WI38 (cell line): ENCODE results near the gene CCPG1.

Source experiments
- H3K4me3 ChIP-seq: 2 replicates; pipeline ENCODE4 v1.5.1; 2011; ENCODE audit warnings: low read depth, mild to moderate bottlenecking, control low read depth, low read length
- TF ChIP-seq, protein P1 (sequence below): IDR thresholded peaks from 2 replicates; pipeline ENCODE4 v1.5.1; 2012; ENCODE audit warnings: low read depth, mild to moderate bottlenecking, control low read depth, low read length

The CCPG1 gene

DNA sequence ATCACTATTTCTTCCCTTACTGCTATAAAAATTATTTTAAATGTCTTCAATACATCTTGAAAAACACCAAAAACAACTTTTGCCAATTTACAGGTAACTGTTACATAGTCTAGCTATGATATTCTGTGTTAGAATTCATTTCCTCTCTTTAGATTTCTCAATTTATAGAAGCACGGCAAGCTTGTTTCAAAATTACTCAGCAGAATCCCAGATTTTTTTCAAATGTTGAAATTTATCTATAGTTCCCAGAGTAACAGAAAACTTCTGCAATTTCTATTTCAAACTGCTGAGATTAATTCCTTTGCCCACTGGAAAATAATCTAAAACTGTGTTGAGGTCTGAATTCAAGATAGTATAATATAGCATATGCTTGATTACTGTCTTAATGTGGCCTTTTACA, 41.2 kb downstream of the CCPG1 start:
- TF ChIP-seq, protein P1, sequence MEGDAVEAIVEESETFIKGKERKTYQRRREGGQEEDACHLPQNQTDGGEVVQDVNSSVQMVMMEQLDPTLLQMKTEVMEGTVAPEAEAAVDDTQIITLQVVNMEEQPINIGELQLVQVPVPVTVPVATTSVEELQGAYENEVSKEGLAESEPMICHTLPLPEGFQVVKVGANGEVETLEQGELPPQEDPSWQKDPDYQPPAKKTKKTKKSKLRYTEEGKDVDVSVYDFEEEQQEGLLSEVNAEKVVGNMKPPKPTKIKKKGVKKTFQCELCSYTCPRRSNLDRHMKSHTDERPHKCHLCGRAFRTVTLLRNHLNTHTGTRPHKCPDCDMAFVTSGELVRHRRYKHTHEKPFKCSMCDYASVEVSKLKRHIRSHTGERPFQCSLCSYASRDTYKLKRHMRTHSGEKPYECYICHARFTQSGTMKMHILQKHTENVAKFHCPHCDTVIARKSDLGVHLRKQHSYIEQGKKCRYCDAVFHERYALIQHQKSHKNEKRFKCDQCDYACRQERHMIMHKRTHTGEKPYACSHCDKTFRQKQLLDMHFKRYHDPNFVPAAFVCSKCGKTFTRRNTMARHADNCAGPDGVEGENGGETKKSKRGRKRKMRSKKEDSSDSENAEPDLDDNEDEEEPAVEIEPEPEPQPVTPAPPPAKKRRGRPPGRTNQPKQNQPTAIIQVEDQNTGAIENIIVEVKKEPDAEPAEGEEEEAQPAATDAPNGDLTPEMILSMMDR = no peak
- no peak overlapping the region for H3K4me3 ChIP-seq

DNA sequence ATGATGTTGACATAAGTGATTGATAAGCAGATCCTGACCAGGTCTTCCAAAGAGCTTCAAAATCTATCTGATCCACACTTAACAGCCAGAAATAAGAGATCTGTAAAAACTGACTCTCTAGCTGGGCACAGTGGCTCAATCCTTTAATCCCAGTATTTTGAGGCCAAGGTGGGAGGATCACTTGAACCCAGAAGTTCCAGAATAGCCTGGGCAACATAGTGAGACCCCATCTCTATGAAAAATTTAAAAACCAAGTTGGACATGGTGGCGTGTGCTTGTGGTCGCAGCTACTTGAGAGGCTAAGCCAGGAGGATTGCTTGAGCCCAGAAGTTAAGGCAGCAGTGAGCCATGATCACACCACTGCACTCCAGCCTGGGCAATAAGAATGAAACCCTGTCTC, 45.5 kb downstream of the CCPG1 start:
- TF ChIP-seq, protein P1 = no peak
- H3K4me3 ChIP-seq = no peak overlapping the region

DNA sequence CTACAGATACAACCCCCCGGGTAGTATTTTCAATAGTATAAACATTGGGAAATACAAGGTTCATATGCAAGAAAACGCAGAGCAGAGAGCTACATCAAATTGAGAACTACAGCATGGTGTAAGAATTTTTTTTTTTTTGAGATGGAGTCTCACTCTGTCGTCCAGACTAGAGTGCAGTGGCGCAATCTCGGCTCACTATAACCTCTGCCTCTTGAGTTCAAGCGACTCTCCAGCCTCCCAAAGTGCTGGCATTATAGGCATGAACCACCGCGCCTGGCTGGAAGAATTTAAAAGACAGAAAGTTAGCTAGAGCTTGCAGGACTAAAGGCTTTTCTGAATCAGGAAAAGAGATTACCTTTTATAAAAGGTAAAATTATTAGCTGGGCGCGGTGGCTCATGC, 47.1 kb downstream of the CCPG1 start:
- TF ChIP-seq, protein P1 = no peak
- no peak overlapping the region for H3K4me3 ChIP-seq

DNA sequence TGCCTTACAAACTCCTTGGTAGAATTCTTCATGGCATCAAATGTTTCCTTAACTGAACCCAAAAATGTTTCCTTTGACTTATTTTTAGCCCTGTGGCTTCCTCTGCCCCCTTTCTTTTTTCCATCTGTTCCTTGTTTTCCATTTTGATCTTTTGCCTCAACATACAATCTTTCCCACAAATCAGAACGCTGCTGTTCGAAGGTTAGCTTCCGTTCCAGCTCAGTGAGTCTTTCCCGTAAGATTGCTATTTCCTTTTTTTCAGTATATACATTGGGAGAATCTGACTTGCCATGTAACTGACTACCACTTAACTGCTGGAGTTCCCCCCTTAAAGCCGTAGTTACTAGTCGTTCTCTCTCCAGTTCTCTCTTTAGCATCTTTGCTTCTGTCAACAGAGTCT, 47.9 kb downstream of the CCPG1 start:
- TF ChIP-seq, protein P1 = no peak
- H3K4me3 ChIP-seq = no peak overlapping the region

DNA sequence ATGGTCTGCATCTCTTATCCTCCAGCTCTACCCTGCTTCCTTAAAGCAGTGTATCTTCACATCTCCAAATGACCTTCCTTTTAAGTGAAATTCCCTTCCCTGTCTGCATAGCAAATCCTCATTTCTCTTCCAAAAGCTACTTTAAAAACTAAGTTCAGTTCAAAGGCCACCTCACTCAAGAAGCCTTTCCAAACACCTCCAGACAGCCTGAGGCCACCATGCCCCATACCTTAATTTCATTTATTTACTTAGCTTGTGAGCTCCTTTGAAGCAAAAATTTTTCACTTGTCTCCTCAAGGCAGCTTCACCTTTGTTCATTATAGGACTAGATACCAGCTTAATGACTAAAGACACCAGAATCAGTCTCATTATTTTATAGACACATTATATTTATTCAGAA, 49.7 kb downstream of the CCPG1 start:
- TF ChIP-seq, protein P1 = no peak
- H3K4me3 ChIP-seq = no peak overlapping the region

DNA sequence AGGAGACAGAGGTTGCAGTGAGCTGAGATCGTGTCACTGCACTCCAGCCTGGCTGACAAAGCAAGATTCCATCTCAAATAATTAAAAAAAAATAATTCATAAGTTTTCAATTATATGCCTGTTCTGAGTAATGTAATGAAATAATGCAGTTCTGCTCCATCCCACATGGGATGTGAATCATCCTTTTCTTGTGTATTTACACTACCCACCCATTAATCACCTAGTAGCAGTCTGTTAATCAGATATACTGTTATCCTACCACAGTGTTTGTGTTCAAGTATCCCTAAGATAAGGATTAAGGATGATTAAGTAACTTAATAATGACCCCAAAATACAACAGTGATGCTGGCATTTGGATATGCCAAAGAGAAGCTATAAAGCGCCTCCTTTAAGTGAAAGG, 50.4 kb downstream of the CCPG1 start:
- H3K4me3 ChIP-seq = no peak overlapping the region
- TF ChIP-seq, protein P1 = no peak

DNA sequence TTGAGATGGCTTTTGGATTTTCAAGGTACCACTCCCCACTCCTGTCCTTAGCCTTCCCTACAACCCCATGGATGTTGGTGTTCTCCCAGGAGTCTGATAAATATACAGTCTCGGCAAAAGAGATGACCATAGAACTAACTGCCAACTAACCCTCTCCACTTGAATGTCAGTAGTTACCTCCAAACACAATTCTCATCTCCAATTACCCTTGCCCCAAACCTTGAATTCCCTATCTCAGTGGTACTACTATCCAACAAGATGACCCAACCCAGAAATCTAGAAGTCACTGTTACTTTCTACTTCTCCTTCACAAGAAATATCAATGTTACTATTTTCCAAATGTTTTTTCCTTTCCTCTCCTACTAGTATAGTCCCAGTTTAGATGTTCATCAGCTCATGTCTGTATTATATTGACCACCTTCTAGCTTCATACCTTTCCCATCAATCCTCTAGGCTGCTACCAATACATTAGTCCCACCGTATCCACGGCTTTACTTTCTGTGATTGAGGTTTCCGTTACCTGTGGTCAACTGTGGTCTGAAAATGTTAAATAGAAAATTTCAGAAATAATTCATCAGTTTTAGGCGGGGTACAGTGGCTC, 51.1 kb downstream of the CCPG1 start:
- no peak overlapping the region for H3K4me3 ChIP-seq
- TF ChIP-seq, protein P1 = no peak
